Endothelial cell of umbilical vein (primary cell): ENCODE results near the gene DUOX2. TPM values are rescaled to one million over a fixed set of nuclear protein-coding genes. Genes with fewer than 3 reads are reported as not detected.
"Not testable (repeated sequence)": the region's sequence is repeated elsewhere in the genome, so short reads cannot be mapped to it uniquely, and the experiment has no call there.

Experiments used
- BruUV-seq: library from RNA; stranded (reverse); fragments of 400-500 nt; replicated peaks from 2 replicates; lab custom pipeline; 2021; lab: Mats Ljungman, UMichigan
- CTCF ChIA-PET: fragments of 300-600, 350-600 bp; sonication (Branson Sonifier 250); formaldehyde crosslinking; loops from one replicate; lab custom pipeline; 2021; ENCODE audit warnings: antibody characterized with exemption, inconsistent platforms; lab: Charles Lee
- POLR2A ChIA-PET: fragments of 300-600, 350-600 bp; sonication (Branson Sonifier 250); formaldehyde crosslinking; loops from one replicate; lab custom pipeline; 2021; ENCODE audit warnings: antibody characterized with exemption, inconsistent platforms; lab: Charles Lee
- DNase-seq: peaks from one replicate; pipeline ENCODE4 v3.0.0-alpha.2; 2011; ENCODE audit warnings: low read depth, low spot score
- FAIRE-seq: peaks from 2 replicates; lab custom pipeline; 2011; peaks lifted over from hg19 to GRCh38; lab: Jason Lieb, UNC
- H2AFZ ChIP-seq: 2 replicates; pipeline ENCODE4 v1.6.0; 2012; ENCODE audit warnings: low read depth, low read length, control low read depth, inconsistent platforms
- H3K27ac ChIP-seq: 2 replicates; pipeline ENCODE4 v1.5.1; 2011; ENCODE audit warnings: low read depth, mild to moderate bottlenecking, control low read depth, low read length, moderate library complexity; ENCODE audit not compliant: insufficient read depth
- H3K27me3 ChIP-seq, 2 experiments: 2 replicates each; pipeline versions ENCODE4 v1.6.0 to v1.6.1; 2011; ENCODE audit warnings: low read length in 2 of 2, mixed read lengths in 1 of 2; ENCODE audit not compliant: control insufficient read depth in 2 of 2, insufficient read depth in 2 of 2
- H3K36me3 ChIP-seq, 2 experiments: 2 replicates in 1 of 2; 3 replicates in 1 of 2; pipeline ENCODE4 v1.5.1; 2011; ENCODE audit warnings: low read length in 2 of 2, mild to moderate bottlenecking in 1 of 2, moderate library complexity in 1 of 2; ENCODE audit not compliant: control insufficient read depth in 2 of 2, insufficient read depth in 2 of 2; ENCODE audit errors: extremely low read depth in 1 of 2
- H3K4me1 ChIP-seq: 3 replicates; pipeline ENCODE4 v1.5.1; 2011; ENCODE audit warnings: mild to moderate bottlenecking, low read length; ENCODE audit not compliant: control insufficient read depth, insufficient read depth; ENCODE audit errors: extremely low read depth
- H3K4me2 ChIP-seq: 2 replicates; pipeline ENCODE4 v1.6.1; 2011; ENCODE audit warnings: low read length, control low read depth, mixed read lengths; ENCODE audit not compliant: insufficient read depth
- H3K4me3 ChIP-seq, 3 experiments: fragments of 200-600 bp in 1 of 3; sonication (generic), shearing (Covaris generic) in 1 of 3; replicated peaks in 1 of 3; 2 replicates each; pipeline ENCODE4 v1.5.1; 2011 to 2016; ENCODE audit warnings: control low read depth in 3 of 3, low read length in 3 of 3, mild to moderate bottlenecking in 2 of 3, inconsistent platforms in 1 of 3, low read depth in 1 of 3, moderate library complexity in 1 of 3; ENCODE audit not compliant: insufficient read depth in 1 of 3
- H3K79me2 ChIP-seq: 2 replicates; pipeline ENCODE4 v1.6.0; 2012; ENCODE audit warnings: low read length, inconsistent platforms; ENCODE audit not compliant: control insufficient read depth, insufficient read depth
- H3K9ac ChIP-seq: replicated peaks from 2 replicates; pipeline ENCODE3; 2011; ENCODE audit warnings: low read length, control low read depth; ENCODE audit not compliant: insufficient read depth; ENCODE audit errors: extremely low read depth
- H3K9me1 ChIP-seq: replicated peaks from 3 replicates; pipeline ENCODE4 v1.6.0; 2011; ENCODE audit warnings: mild to moderate bottlenecking, low read length; ENCODE audit not compliant: control insufficient read depth, insufficient read depth; ENCODE audit errors: extremely low read depth
- H3K9me3 ChIP-seq: replicated peaks from 2 replicates; pipeline ENCODE4 v1.5.1; 2012; ENCODE audit warnings: low read length, inconsistent platforms; ENCODE audit not compliant: control insufficient read depth, insufficient read depth
- H4K20me1 ChIP-seq: replicated peaks from 2 replicates; pipeline ENCODE3; 2011; ENCODE audit warnings: mild to moderate bottlenecking, low read length; ENCODE audit not compliant: control insufficient read depth, insufficient read depth; ENCODE audit errors: extremely low read depth
- dilution Hi-C: fragments of 300-500 bp; cut with MboI; formaldehyde crosslinking; loops from one replicate; pipeline ENCODE4 v1.15.0; 2019; ENCODE audit warnings: low sequenced_read_pairs; ENCODE audit not compliant: extremely low pct_ligation_motif_present
- intact Hi-C: fragments of 100-400 bp; cut with micrococcal nuclease; formaldehyde crosslinking; loops from one replicate; pipeline ENCODE4 v1.10.0; 2022
- polyA plus RNA-seq, 4 experiments: library from polyadenylated mRNA; depleted of rRNA in 3 of 4; stranded (reverse) in 3 of 4; unstranded in 1 of 4; fragments of >200 nt; gene quantifications; 2 replicates each; pipeline versions ENCODE4 v1.2.1 to v1.2.3, GENCODE V29; 2011 to 2012; ENCODE audit warnings: missing spikeins in 1 of 4
- total RNA-seq: library from RNA; stranded (reverse); gene quantifications from 2 replicates; pipeline ENCODE4 v1.2.3, GENCODE V29; 2021

The DUOX2 gene
- total and polyA plus RNA-seq, 2 donors (not counting 3 experiments of a cell fraction or from before 2014, with no cell fraction given) = 0.01 TPM; not detected in 1

- H3K9ac ChIP-seq, H2AFZ ChIP-seq, H3K9me3 ChIP-seq, H3K4me3 ChIP-seq, FAIRE-seq, H3K79me2 ChIP-seq, BruUV-seq, H3K27me3 ChIP-seq, H3K4me2 ChIP-seq, H3K4me1 ChIP-seq, H3K36me3 ChIP-seq, dilution Hi-C loops, H3K27ac ChIP-seq, POLR2A ChIA-PET, intact Hi-C loops, DNase-seq, H4K20me1 ChIP-seq, H3K9me1 ChIP-seq: not testable (repeated sequence)
- CTCF ChIA-PET = interaction anchor here (1.4 kb wide), 1 partner anchor 68 kb away, joined by 4 read pairs; no protein-coding TSS in a partner anchor
Observed at GRCh38 chr15:45058690-45059675, 55.0 kb downstream of the DUOX2 start.

DNA sequence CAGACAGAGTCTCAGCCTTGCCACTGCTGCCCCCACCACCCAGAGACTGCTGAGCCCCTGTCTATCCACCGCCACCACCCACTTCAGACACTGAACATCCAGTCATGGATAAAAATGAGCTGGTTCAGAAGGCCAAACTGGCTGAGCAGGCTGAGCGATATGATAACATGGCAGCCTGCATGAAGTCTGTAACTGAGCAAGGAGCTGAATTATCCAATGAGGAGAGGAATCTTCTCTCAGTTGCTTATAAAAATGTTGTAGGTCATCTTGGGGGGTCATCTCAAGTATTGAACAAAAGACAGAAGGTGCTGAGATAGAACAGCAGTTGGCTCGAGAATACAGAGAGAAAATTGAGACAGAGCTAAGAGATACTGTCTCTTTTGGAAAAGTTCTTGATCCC lies 61.3 kb downstream of the DUOX2 start:
- H3K4me3 ChIP-seq, POLR2A ChIA-PET, intact Hi-C loops, H4K20me1 ChIP-seq, BruUV-seq, H3K27ac ChIP-seq, FAIRE-seq, dilution Hi-C loops, H2AFZ ChIP-seq, H3K4me2 ChIP-seq, H3K79me2 ChIP-seq, H3K9ac ChIP-seq, H3K27me3 ChIP-seq, H3K36me3 ChIP-seq, H3K9me3 ChIP-seq, H3K9me1 ChIP-seq, H3K4me1 ChIP-seq, DNase-seq, CTCF ChIA-PET: not testable (repeated sequence)
